ENCODE measurements around the gene KITLG. TPM values are rescaled to one million over a fixed set of nuclear protein-coding genes. Genes with fewer than 3 reads are reported as not detected.
"Not testable (repeated sequence)": the region's sequence is repeated elsewhere in the genome, so short reads cannot be mapped to it uniquely, and the experiment has no call there.

The KITLG gene
- total RNA-seq, 1 donor from 2014 or later: 8.6 TPM

DNA sequence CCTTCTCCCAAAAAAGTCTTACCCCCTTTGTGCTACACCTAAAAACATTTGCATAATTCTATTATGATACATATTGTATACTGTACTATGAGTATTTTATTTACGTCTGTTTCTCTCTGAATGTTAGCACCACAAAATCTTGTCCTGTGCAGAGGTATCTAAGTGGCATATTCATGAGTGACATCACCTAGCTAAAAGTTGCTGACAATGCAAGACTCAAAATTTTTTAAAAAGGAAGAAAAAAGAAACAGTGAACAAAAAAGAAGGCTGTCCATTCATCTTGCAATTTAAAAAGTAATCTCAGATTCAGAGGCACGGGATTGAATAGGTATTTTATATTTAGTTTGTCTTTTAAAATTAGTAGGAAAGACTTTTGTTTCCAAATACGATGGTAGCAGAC, 69.4 kb downstream of the KITLG start:
- Histone ChIP-seq H3K4me3 (no peak overlapping the region), H3K36me3 (peaks cover 15% of the 10 kb centered on the region), H3K27me3 (ENCODE audit: low read depth) (no peaks in the 10 kb centered on the region), H3K9me3 (replicated peaks) (no peaks in the 10 kb centered on the region), H3K4me1 (peaks cover 7% of the 10 kb centered on the region), H3K27ac (replicated peaks) (no peak overlapping the region)
- no peak for DNase-seq
- no peak for TF ChIP-seq CTCF (IDR thresholded peaks at IDR 0.05; ENCODE audit: borderline replicate concordance)
- intact Hi-C loops (cut with micrococcal nuclease): no loop called here

DNA sequence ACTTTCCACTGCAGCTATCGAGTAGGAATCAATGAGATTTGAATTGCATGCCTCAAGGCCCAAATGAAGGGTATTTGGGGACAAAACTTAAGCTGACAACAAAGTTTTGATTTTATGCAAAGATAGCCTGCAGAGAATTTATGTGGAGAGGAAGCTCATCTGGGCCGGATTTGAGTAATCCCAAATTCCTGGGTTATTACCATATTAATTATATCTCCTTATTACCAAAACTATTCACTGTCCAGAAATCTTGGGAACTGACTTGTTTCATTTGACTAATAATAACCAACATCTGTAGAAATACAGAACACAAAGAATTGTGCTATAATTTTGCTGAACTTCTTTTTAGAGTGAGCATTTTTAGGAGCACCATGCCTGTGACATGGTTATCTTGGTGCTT, 70.4 kb downstream of the KITLG start:
- intact Hi-C loops (cut with micrococcal nuclease): no loop called here

GRCh38 chr12:88509347-88509746, 70.9 kb downstream of the KITLG start:
- H3K36me3 ChIP-seq: peaks cover 18% of the 10 kb centered on the region
- no peak for TF ChIP-seq CTCF (IDR thresholded peaks at IDR 0.05; ENCODE audit: borderline replicate concordance)

More for the DNA sequence above, 70.4 kb downstream of the KITLG start:
- no peak for TF ChIP-seq CTCF (IDR thresholded peaks at IDR 0.05; ENCODE audit: borderline replicate concordance)
- H3K27ac ChIP-seq (replicated peaks): no peak overlapping the region
- DNase-seq: no peak
- no peak overlapping the region for H3K4me3 ChIP-seq
- H3K4me1 ChIP-seq: peaks cover 7% of the 10 kb centered on the region
- peaks cover 15% of the 10 kb centered on the region for H3K36me3 ChIP-seq
- H3K27me3 ChIP-seq (ENCODE audit: low read depth): no peaks in the 10 kb centered on the region
- no peaks in the 10 kb centered on the region for H3K9me3 ChIP-seq (replicated peaks)

GRCh38 chr12:88507851-88508250, 72.4 kb downstream of the KITLG start:
- H3K36me3 ChIP-seq: peaks cover 18% of the 10 kb centered on the region
- intact Hi-C loops (cut with micrococcal nuclease); H3K4me1 ChIP-seq; H3K9me3 ChIP-seq (replicated peaks); H3K27ac ChIP-seq (replicated peaks); DNase-seq; H3K27me3 ChIP-seq (ENCODE audit: low read depth); H3K4me3 ChIP-seq: not testable (repeated sequence)

More at GRCh38 chr12:88509347-88509746, 70.9 kb downstream of the KITLG start:
- intact Hi-C loops (cut with micrococcal nuclease): no loop called here
- no peaks in the 10 kb centered on the region for H3K9me3 ChIP-seq (replicated peaks)
- no peak overlapping the region for H3K4me3 ChIP-seq
- H3K4me1 ChIP-seq: peaks cover 7% of the 10 kb centered on the region
- DNase-seq: no peak
- no peak overlapping the region for H3K27ac ChIP-seq (replicated peaks)
- no peaks in the 10 kb centered on the region for H3K27me3 ChIP-seq (ENCODE audit: low read depth)

GRCh38 chr12:88507270-88507669, 73.0 kb downstream of the KITLG start:
- intact Hi-C loops (cut with micrococcal nuclease): no loop called here
- Histone ChIP-seq H3K27ac (replicated peaks) (no peak overlapping the region), H3K36me3 (peaks cover 18% of the 10 kb centered on the region), H3K4me3 (no peak overlapping the region), H3K9me3 (replicated peaks) (no peaks in the 10 kb centered on the region), H3K4me1 (peaks cover under 1% of the 10 kb centered on the region), H3K27me3 (ENCODE audit: low read depth) (no peaks in the 10 kb centered on the region)
- no peak for DNase-seq
- TF ChIP-seq CTCF (IDR thresholded peaks at IDR 0.05; ENCODE audit: borderline replicate concordance): no peak

- TF ChIP-seq CTCF (IDR thresholded peaks at IDR 0.05; ENCODE audit: borderline replicate concordance): no peak
- Histone ChIP-seq H3K4me3 (no peak overlapping the region), H3K4me1 (no peaks in the 10 kb centered on the region), H3K9me3 (replicated peaks) (no peaks in the 10 kb centered on the region), H3K27ac (replicated peaks) (no peak overlapping the region), H3K36me3 (peaks cover 18% of the 10 kb centered on the region), H3K27me3 (ENCODE audit: low read depth) (no peaks in the 10 kb centered on the region)
- intact Hi-C loops (cut with micrococcal nuclease): no loop called here
- DNase-seq: no peak
These were observed 74.6 kb downstream of the KITLG start for GRCh38 chr12:88505696-88506095.
